Bronchial epithelial cell (primary cell): ENCODE measurements around the gene NAXE. TPM values are rescaled to one million over a fixed set of nuclear protein-coding genes. Genes with fewer than 3 reads are reported as not detected.

Source experiments
- DNase-seq: peaks from one replicate; pipeline ENCODE4 v3.0.0-alpha.2; 2010; ENCODE audit warnings: low read depth
- FAIRE-seq: peaks from 2 replicates; lab custom pipeline; 2011; peaks lifted over from hg19 to GRCh38; lab: Jason Lieb, UNC
- H3K27me3 ChIP-seq: 2 replicates; pipeline ENCODE4 v1.5.1; 2011; ENCODE audit warnings: low read length; ENCODE audit not compliant: control insufficient read depth, insufficient read depth
- H3K36me3 ChIP-seq: 2 replicates; pipeline ENCODE4 v1.5.1; 2011; ENCODE audit warnings: low read length; ENCODE audit not compliant: control insufficient read depth, insufficient read depth
- H3K4me3 ChIP-seq: 2 replicates; pipeline ENCODE4 v1.5.1; 2011; ENCODE audit warnings: mild to moderate bottlenecking, low read depth, low read length, control low read depth
- CTCF ChIP-seq: IDR thresholded peaks from 2 replicates; pipeline ENCODE4 v1.5.1; 2011; ENCODE audit warnings: mild to moderate bottlenecking, moderate library complexity, low read length, control low read depth, inconsistent platforms; ENCODE audit not compliant: insufficient read depth, severe bottlenecking
- total RNA-seq: library from RNA; depleted of rRNA; stranded (reverse); fragments of >200 nt; gene quantifications from 2 replicates; pipeline ENCODE4 v1.2.1, GENCODE V29; 2014

NAXE gene
- total RNA-seq, 1 donor from 2014 or later, result 142 TPM

DNA sequence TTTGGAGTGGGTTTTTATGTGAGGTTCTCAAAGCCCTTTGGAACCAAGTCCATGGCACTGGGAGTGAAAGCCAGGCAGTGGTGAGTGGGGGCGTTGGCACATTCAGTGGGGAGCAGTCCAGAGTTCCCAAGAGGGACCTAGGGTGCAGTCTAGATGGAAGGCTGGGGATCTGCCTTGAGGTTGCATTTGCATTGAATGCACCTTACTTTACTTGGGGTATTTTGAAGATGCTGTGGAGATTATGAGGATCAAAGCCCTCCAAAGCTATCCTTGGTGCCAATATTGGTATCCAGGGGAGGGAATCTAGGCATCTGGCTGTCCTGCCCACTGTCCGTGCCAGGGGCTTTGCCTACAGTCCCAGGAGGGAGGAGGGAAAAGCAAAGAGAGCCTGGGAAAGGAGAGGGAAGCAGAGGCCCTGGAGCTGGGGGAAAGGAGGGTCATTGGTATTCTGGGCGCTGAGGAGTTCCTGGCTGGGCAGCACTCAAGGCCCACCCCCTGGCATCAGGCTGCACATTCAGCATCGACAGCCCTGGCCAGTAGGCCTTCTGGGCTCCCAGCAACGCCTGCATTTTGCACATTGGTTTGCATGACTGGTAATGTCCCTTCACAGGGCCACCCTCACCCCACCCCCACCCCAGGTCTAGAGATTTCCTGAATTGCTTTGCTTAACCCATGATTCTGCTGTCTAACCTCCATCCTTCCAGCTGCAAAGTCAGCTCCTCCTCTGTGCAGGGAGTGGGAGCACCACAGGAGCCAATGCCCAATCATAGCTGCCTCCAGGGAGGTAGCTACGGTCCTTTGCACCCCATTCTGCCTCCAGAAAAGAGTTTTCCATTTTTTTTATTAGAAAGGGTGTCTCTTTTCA lies 49.5 kb downstream of the NAXE start:
- DNase-seq, result no peak
- Histone ChIP-seq H3K36me3 (no peaks in the 10 kb centered on the region), H3K4me3 (no peak overlapping the region), H3K27me3 (peaks cover 62% of the 10 kb centered on the region)
- no peak for TF ChIP-seq CTCF
- FAIRE-seq, result no peak

DNA sequence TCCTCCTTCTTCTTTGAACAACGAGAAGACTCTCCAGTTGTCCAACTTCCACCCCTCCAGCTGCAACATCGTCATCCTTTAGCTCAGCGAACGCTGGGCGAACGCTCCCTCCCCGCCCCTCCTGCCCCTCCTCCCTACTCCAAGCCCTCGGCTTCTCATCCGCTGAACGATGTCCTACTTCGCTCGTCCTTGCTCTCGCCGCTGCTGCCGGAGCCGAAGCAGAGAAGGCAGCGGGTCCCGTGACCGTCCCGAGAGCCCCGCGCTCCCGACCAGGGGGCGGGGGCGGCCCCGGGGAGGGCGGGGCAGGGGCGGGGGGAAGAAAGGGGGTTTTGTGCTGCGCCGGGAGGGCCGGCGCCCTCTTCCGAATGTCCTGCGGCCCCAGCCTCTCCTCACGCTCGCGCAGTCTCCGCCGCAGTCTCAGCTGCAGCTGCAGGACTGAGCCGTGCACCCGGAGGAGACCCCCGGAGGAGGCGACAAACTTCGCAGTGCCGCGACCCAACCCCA lies 50.2 kb downstream of the NAXE start, which contains the start of gene BCAN:
Gene BCAN (plus strand): TSS at position 357 of the 504 bp plus-strand sequence. CDS start 3,938 bp downstream, outside the sequence.
- peaks cover 68% of the 10 kb centered on the region for H3K27me3 ChIP-seq
- no peak within 1 kb of the TSS for H3K4me3 ChIP-seq
- FAIRE-seq (no peak), DNase-seq (no peak)
- no peak for TF ChIP-seq CTCF
- H3K36me3 ChIP-seq, result no peaks in the 10 kb centered on the region

DNA sequence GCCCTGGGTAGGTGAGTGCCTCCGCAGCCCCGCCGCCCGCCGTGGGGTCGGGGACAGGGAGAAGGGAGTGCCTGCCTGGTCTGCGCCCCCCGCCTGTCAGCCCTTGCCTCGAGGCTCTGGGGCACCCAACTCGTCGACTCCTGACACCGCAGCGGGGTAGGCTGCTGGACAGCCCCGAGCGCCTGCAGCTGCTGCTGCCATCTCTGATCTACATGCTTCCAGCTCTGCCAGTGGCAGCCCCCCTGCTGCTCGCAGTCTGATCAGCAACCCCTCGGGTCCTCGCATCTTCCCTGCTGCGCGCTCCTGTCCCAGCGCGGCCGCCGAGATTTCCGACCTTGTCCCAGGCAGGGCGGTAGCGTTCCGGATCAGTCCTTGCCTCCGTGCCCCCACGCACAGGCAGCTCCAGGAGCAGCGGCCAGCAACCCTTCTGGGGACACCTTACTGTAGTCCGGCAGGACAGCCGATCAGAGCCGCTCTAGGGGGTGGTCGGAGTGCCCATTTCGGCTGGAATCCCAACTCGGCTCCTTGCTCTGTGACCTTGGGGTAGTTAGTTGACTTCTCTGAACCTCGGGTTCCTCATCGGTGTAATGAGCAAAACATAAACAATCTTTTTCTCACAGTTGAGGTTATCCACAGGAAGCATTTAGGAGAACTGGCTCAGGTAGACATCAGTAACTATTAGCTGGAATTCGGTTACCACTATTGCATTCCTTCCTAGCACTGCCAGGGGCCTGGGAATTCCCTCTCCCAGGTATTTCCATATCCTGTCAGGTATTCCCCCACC lies 50.9 kb downstream of the NAXE start:
- DNase-seq (no peak), FAIRE-seq (no peak)
- Histone ChIP-seq H3K27me3 (peaks cover 71% of the 10 kb centered on the region), H3K4me3 (no peak overlapping the region), H3K36me3 (no peaks in the 10 kb centered on the region)
- no peak for TF ChIP-seq CTCF

DNA sequence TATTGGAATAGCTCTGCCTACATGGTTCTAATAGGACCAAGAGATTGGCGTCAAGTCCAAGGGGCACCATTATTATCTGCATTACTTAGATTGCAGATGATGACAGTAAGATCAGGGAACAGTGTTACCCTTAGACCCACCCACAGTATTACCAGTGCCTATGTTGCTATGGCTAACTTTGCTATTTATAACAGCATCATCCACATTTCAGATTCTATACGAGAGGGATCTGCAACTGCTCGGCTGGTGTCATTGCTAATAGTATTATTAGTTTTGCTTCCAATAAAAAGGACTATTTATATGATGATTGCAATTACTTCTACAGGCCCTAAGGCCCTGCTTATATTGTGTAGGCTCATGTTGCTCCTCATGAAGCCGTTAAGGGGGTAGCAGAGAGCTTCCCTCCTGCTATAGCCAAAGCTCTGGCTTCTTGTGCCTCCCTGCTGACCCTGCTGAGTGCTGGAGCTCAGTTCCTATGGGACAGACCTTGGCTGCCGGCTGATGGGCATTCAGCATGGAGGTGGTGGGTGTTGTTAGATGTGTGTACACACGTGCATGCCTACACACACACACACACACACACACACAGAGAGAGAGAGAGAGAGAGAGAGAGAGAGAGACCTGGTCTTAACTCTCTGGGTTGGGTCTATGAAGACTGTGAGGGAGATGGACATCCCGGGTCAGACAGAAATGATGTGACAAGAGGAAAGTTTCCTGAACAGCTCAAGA lies 51.6 kb downstream of the NAXE start:
- no peak for FAIRE-seq

More for the DNA sequence above, 51.6 kb downstream of the NAXE start:
- H3K27me3 ChIP-seq, result peaks cover 75% of the 10 kb centered on the region
- TF ChIP-seq CTCF, result no peak
- H3K4me3 ChIP-seq, result no peak overlapping the region
- H3K36me3 ChIP-seq, result no peaks in the 10 kb centered on the region
- DNase-seq, result no peak
